Measurements from ENCODE around the gene FRMD8. TPM values are rescaled to one million over a fixed set of nuclear protein-coding genes. Genes with fewer than 3 reads are reported as not detected.

Gene FRMD8
- polyA plus RNA-seq, 1 donor (not counting 4 experiments of a cell fraction or from before 2014, with no cell fraction given): 24.1 TPM

DNA sequence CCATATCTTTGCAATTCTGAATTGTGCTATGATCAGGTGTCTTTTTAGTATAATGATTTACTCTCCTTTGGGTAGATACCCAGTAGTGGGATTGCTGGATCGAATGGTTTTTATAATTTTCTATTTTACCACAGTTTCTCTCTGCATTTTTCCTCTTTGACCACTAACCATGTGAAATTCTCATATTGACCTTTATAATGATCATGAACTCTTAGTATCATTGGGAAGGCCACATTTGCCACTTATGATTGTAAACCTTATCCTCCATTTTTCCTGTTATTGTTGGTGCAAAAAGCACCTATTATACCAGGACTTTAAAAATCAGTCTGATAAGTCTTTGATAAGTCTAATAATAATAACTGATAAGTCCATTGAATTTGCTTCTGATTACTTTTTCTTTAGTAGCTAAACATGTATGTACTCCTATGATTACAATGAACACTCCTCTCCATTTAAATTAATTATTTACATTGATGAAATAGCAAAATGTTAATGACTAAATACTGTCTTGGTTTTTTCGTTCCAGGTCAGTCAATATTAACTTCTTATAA lies 45.7 kb downstream of the FRMD8 start:
- Histone ChIP-seq H3K36me3 (ENCODE audit: control insufficient read depth in 2 of 2, extremely low read depth in 1 of 2, insufficient read depth in 2 of 2, low read length in 2 of 2) (peaks cover 16 to 38% of the 10 kb centered on the region in 2 experiments), H3K9me3 (ENCODE audit: control insufficient read depth, low read depth, low read length) (no peaks in the 10 kb centered on the region), H3K9ac (ENCODE audit: control insufficient read depth, extremely low read depth, insufficient read depth, low read length) (no peak overlapping the region), H3K27me3 (ENCODE audit: control insufficient read depth, extremely low read depth, insufficient read depth, low read length) (no peaks in the 10 kb centered on the region), H3K4me3 (ENCODE audit: control insufficient read depth in 2 of 3, extremely low read depth in 1 of 3, insufficient read depth in 2 of 3, low read depth in 1 of 3, low read length in 3 of 3) (no peak overlapping the region), H3K4me2 (ENCODE audit: control insufficient read depth, extremely low read depth, insufficient read depth, low read depth, low read length) (no peak overlapping the region), H4K20me1 (ENCODE audit: control insufficient read depth, extremely low read depth, insufficient read depth, low read length) (peaks cover 41% of the 10 kb centered on the region), H3K4me1 (ENCODE audit: control insufficient read depth, extremely low read depth, insufficient read depth, low read length) (peaks cover 37% of the 10 kb centered on the region), H3K9me1 (ENCODE audit: control insufficient read depth, extremely low read depth, insufficient read depth, low read length) (no peaks in the 10 kb centered on the region), H3K27ac (ENCODE audit: control insufficient read depth, insufficient read depth, low read length) (no peak overlapping the region), H2AFZ (ENCODE audit: control insufficient read depth, low read length) (no peak overlapping the region), H3K79me2 (ENCODE audit: control insufficient read depth, insufficient read depth, low read length) (peaks cover 47% of the 10 kb centered on the region)
- FAIRE-seq (no peak), DNase-seq (ENCODE audit: low read depth, low spot score) (no peak)
- TF ChIP-seq, protein P1, sequence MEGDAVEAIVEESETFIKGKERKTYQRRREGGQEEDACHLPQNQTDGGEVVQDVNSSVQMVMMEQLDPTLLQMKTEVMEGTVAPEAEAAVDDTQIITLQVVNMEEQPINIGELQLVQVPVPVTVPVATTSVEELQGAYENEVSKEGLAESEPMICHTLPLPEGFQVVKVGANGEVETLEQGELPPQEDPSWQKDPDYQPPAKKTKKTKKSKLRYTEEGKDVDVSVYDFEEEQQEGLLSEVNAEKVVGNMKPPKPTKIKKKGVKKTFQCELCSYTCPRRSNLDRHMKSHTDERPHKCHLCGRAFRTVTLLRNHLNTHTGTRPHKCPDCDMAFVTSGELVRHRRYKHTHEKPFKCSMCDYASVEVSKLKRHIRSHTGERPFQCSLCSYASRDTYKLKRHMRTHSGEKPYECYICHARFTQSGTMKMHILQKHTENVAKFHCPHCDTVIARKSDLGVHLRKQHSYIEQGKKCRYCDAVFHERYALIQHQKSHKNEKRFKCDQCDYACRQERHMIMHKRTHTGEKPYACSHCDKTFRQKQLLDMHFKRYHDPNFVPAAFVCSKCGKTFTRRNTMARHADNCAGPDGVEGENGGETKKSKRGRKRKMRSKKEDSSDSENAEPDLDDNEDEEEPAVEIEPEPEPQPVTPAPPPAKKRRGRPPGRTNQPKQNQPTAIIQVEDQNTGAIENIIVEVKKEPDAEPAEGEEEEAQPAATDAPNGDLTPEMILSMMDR (optimal IDR thresholded peaks at IDR 0.05 in 1 of 3, IDR thresholded peaks at IDR 0.05 in 1 of 3, conservative IDR thresholded peaks at IDR 0.05 in 1 of 3; ENCODE audit: extremely low read depth in 1 of 3, insufficient read depth in 2 of 3, low read length in 3 of 3): no peak
- no peak for TF ChIP-seq EZH2 (IDR thresholded peaks at IDR 0.05; ENCODE audit: low read length)
- dilution Hi-C loops (cut with MboI; ENCODE audit: extremely low pct_ligation_motif_present, low sequenced_read_pairs): no loop called here

DNA sequence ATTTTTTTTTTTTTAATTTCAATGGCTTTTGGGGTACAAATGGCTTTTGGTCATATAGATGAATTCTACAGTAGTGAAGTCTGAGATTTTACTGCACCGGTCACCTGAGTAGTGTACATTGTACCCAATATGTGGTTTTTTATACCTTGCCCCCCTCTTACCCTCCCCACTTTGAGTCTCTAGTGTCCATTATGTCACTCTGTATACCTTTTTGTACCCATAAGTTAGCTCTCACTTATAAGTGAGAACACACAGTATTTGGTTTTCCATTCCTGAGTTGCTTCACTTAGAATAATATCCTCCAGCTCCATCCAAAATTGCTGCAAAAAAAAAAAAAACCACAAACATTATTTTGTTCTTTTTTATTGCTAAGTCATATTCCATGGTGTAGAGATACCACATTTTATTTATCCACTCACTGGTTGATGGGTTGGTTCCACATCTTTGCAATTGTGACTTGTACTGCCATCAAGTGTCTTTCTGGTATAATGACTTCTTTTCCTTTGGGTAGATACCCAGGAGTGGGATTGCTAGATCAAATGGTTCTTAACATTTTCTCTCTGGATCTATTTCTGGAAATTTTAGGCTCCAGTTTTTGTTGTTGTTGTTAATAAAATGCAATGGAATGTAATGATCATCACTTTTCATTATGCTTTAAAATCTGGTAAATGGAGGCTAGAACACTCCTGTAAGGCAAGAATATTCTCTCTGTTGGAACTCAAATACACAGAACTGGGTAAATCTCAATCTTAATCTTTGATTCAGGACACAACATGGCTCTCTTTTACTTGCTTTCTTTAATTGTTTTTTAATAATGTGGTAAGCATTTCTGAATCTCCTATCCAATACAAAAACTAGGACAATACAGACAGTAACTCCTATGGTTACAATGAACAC lies 46.5 kb downstream of the FRMD8 start:
- no peak overlapping the region for H3K4me3 ChIP-seq (ENCODE audit: control insufficient read depth in 2 of 3, extremely low read depth in 1 of 3, insufficient read depth in 2 of 3, low read depth in 1 of 3, low read length in 3 of 3)
- H3K27ac ChIP-seq (ENCODE audit: control insufficient read depth, insufficient read depth, low read length): no peak overlapping the region
- no peak overlapping the region for H3K9ac ChIP-seq (ENCODE audit: control insufficient read depth, extremely low read depth, insufficient read depth, low read length)
- peaks cover 29% of the 10 kb centered on the region for H3K4me1 ChIP-seq (ENCODE audit: control insufficient read depth, extremely low read depth, insufficient read depth, low read length)
- dilution Hi-C loops (cut with MboI; ENCODE audit: extremely low pct_ligation_motif_present, low sequenced_read_pairs): no loop called here
- no peak overlapping the region for H3K4me2 ChIP-seq (ENCODE audit: control insufficient read depth, extremely low read depth, insufficient read depth, low read depth, low read length)
- FAIRE-seq (no peak), DNase-seq (ENCODE audit: low read depth, low spot score) (no peak)
- no peaks in the 10 kb centered on the region for H3K9me1 ChIP-seq (ENCODE audit: control insufficient read depth, extremely low read depth, insufficient read depth, low read length)
- H4K20me1 ChIP-seq (ENCODE audit: control insufficient read depth, extremely low read depth, insufficient read depth, low read length): peaks cover 47% of the 10 kb centered on the region
- no peak overlapping the region for H2AFZ ChIP-seq (ENCODE audit: control insufficient read depth, low read length)
- H3K9me3 ChIP-seq (ENCODE audit: control insufficient read depth, low read depth, low read length): no peaks in the 10 kb centered on the region
- peaks cover 16 to 46% of the 10 kb centered on the region in 2 experiments for H3K36me3 ChIP-seq (ENCODE audit: control insufficient read depth in 2 of 2, extremely low read depth in 1 of 2, insufficient read depth in 2 of 2, low read length in 2 of 2)
- peaks cover 44% of the 10 kb centered on the region for H3K79me2 ChIP-seq (ENCODE audit: control insufficient read depth, insufficient read depth, low read length)
- TF ChIP-seq, protein P1 (optimal IDR thresholded peaks at IDR 0.05 in 1 of 3, IDR thresholded peaks at IDR 0.05 in 1 of 3, conservative IDR thresholded peaks at IDR 0.05 in 1 of 3; ENCODE audit: extremely low read depth in 1 of 3, insufficient read depth in 2 of 3, low read length in 3 of 3): no peak
- no peak for TF ChIP-seq EZH2 (IDR thresholded peaks at IDR 0.05; ENCODE audit: low read length)
- H3K27me3 ChIP-seq (ENCODE audit: control insufficient read depth, extremely low read depth, insufficient read depth, low read length): no peaks in the 10 kb centered on the region
